ENCODE data around the gene LRRC8D.

LRRC8D gene

GRCh38 chr1:89941110-89941766 is 120.4 kb downstream of the LRRC8D start:
- FAIRE-seq, result no peak
- no peak for DNase-seq (ENCODE audit: insufficient read length, low spot score)
- TF ChIP-seq, protein P1, sequence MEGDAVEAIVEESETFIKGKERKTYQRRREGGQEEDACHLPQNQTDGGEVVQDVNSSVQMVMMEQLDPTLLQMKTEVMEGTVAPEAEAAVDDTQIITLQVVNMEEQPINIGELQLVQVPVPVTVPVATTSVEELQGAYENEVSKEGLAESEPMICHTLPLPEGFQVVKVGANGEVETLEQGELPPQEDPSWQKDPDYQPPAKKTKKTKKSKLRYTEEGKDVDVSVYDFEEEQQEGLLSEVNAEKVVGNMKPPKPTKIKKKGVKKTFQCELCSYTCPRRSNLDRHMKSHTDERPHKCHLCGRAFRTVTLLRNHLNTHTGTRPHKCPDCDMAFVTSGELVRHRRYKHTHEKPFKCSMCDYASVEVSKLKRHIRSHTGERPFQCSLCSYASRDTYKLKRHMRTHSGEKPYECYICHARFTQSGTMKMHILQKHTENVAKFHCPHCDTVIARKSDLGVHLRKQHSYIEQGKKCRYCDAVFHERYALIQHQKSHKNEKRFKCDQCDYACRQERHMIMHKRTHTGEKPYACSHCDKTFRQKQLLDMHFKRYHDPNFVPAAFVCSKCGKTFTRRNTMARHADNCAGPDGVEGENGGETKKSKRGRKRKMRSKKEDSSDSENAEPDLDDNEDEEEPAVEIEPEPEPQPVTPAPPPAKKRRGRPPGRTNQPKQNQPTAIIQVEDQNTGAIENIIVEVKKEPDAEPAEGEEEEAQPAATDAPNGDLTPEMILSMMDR (IDR thresholded peaks at IDR 0.05; ENCODE audit: insufficient read depth, missing control alignments), result no peak

DNA sequence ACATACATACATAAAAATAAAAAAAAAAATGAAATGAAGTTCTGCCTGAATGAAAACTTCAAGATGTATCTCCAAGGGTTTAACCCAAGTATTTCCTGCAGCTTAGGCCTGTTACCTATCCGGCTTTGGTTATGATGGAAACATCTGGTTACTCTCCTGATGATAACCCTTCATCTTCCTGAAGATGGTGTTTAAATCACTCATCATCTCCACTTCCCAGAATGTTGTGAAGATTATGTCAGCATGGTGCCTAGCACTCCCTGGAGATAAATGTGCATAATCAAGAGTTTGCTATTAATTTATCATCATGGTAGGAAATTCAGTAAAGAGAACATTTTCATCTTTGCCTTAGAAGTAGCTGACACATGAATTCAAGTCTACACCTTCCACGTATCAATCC is 121.2 kb downstream of the LRRC8D start:
- TF ChIP-seq, protein P1 (IDR thresholded peaks at IDR 0.05; ENCODE audit: insufficient read depth, missing control alignments), result no peak
- FAIRE-seq, result no peak
- DNase-seq (ENCODE audit: insufficient read length, low spot score), result no peak

- TF ChIP-seq, protein P1 (IDR thresholded peaks at IDR 0.05; ENCODE audit: insufficient read depth, missing control alignments), result no peak
These were observed 122.2 kb downstream of the LRRC8D start for GRCh38 chr1:89942825-89943658.

DNA sequence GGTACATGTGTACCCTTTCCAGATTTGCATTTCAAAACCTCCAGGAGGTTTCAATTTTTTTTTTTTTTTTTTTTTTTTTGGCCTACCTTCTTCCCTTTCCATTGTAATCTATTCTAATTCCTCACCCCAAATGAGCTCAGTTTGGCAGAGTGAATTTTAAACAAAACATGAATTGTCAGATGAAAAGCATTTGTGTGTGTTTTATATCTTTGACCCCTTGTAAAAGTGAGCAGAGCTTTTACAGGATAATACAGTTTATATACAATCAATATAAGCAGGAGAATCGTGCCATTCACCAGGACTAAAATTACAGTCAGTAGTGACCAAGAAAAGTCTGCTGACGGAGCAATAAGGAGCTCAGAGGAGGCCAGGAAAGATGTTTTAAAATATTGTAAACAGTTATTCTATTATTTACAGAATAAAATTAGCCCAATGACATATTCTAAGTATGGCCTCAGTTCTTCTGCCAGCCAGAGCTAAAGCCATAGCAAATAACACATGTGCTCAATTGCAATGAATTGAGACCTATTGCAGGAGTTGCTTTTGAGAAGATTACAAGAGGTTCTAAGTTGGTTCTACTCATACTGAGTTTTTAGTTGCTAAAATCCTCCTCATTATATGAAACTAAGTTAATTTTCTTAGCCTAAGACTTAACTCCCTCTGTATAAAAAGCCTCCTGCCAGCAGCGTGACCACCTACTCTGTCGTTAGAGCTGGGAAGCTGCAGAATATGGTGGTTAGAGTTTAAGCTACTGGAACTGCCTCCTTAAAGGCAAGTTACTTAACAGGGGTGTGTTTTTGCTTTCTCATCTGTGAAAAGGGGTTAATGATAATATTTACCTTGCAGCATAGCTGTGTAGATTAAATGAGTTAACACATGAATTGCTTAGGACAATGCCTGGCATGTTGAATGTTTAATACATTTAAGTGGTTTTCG is 123.3 kb downstream of the LRRC8D start:
- no peak for DNase-seq (ENCODE audit: insufficient read length, low spot score)
- TF ChIP-seq, protein P1 (IDR thresholded peaks at IDR 0.05; ENCODE audit: insufficient read depth, missing control alignments), result no peak
- no peak for FAIRE-seq

More at GRCh38 chr1:89942825-89943658, 122.2 kb downstream of the LRRC8D start:
- DNase-seq (ENCODE audit: insufficient read length, low spot score) (no peak), FAIRE-seq (no peak)

DNA sequence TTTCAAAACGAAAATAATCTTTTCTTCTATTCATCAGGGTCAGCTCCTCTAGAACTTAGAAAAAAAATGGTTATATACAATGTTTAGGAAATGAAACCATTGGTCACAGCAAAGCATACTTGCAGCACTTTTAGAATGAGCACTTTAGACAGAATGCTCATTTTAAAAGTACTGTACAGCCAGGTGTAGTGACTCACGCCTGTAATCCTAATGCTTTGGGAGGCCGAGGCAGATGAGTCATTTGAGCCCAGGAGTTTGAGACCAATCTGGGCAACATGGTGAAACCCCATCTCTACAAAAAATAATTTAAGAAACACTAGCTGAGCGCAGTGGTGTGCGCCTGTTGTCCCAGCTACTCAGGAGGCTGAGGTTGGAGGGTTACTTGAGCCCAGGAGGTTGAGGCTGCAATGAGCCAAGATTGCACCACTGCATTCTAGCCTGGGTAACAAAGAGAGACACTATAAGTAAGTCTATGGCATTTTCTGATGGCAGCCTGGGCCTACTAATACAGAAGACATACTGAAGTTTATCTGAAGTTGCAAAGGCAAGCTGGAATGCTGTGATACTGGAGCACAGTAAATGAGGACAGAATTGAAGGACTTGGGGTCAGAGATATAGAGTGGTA is 125.1 kb downstream of the LRRC8D start:
- TF ChIP-seq, protein P1 (IDR thresholded peaks at IDR 0.05; ENCODE audit: insufficient read depth, missing control alignments), result no peak
- FAIRE-seq, result no peak
- DNase-seq (ENCODE audit: insufficient read length, low spot score), result no peak

DNA sequence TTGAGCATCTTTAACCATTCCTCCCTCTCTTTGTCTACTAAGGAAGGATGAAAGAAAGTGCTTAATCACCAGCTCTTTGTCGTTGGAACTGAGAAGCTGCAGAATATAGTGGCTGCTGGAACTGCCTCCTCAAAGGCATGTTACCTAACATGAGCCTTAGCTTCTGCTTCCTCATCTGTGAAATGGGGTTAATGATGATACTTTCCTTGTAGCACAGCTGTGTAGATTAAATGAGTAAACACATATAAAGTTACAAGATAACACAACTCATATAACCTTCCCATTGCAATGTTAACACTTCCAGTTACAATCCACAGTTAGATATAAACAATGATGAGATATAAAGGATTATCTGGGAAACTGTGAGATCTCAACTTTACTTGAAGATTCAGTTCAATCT is 125.7 kb downstream of the LRRC8D start:
- no peak for DNase-seq (ENCODE audit: insufficient read length, low spot score)
- no peak for FAIRE-seq
- TF ChIP-seq, protein P1 (IDR thresholded peaks at IDR 0.05; ENCODE audit: insufficient read depth, missing control alignments), result no peak
